Measurements from ENCODE around the gene GPI.

GRCh38 chr19:34316247-34316646, 48.7 kb upstream of the GPI start:
- TF ChIP-seq POLR2AphosphoS5 (IDR thresholded peaks at IDR 0.05; ENCODE audit: low read depth, low read length) (no peak), POLR2A (IDR thresholded peaks at IDR 0.05; ENCODE audit: low read depth, low read length) (no peak), POU2F2 (IDR thresholded peaks at IDR 0.05; ENCODE audit: low read depth, low read length) (no peak)

Data from GM12891 (cell line).